ENCODE measurements around the gene C22orf23. TPM values are rescaled to one million over a fixed set of nuclear protein-coding genes. Genes with fewer than 3 reads are reported as not detected.

Gene C22orf23
- total RNA-seq, 1 donor from 2014 or later, result 0.79 TPM

GRCh38 chr22:37911697-37912096, 41.7 kb downstream of the C22orf23 start:
- peaks cover 43% of the 10 kb centered on the region for H3K4me1 Mint-ChIP-seq
- no peaks in the 10 kb centered on the region for H3K9me3 Mint-ChIP-seq
- TF ChIP-seq CTCF (conservative IDR thresholded peaks at IDR 0.05), result no peak
- H3K27ac Mint-ChIP-seq (ENCODE audit: unreplicated experiment), result no peak overlapping the region
- H3K4me3 Mint-ChIP-seq, result peak overlapping the region; percentile 59
- no peaks in the 10 kb centered on the region for H3K27me3 Mint-ChIP-seq (ENCODE audit: low read depth)
- DNase-seq (ENCODE audit: low read depth, low spot score), result no peak
- no peaks in the 10 kb centered on the region for H3K36me3 Mint-ChIP-seq (ENCODE audit: low read depth)

- no peak for TF ChIP-seq CTCF (conservative IDR thresholded peaks at IDR 0.05)
- Mint-ChIP-seq H3K4me1 (peaks cover 43% of the 10 kb centered on the region), H3K9me3 (no peaks in the 10 kb centered on the region), H3K27me3 (ENCODE audit: low read depth) (no peaks in the 10 kb centered on the region), H3K36me3 (ENCODE audit: low read depth) (no peaks in the 10 kb centered on the region), H3K27ac (ENCODE audit: unreplicated experiment) (no peak overlapping the region), H3K4me3 (peak overlapping the region; percentile 20)
- no peak for DNase-seq (ENCODE audit: low read depth, low spot score)
Observed at GRCh38 chr22:37910890-37911672, 42.3 kb downstream of the C22orf23 start.

- Mint-ChIP-seq H3K36me3 (ENCODE audit: low read depth) (no peaks in the 10 kb centered on the region), H3K27ac (ENCODE audit: unreplicated experiment) (no peak overlapping the region), H3K9me3 (no peaks in the 10 kb centered on the region), H3K27me3 (ENCODE audit: low read depth) (no peaks in the 10 kb centered on the region), H3K4me1 (peaks cover 52% of the 10 kb centered on the region), H3K4me3 (peak overlapping the region; percentile 31)
- no peak for DNase-seq (ENCODE audit: low read depth, low spot score)
- TF ChIP-seq CTCF (conservative IDR thresholded peaks at IDR 0.05), result no peak
Observed at GRCh38 chr22:37909766-37910165, 43.6 kb downstream of the C22orf23 start.

- peaks cover 54% of the 10 kb centered on the region for H3K4me1 Mint-ChIP-seq
Observed at GRCh38 chr22:37907036-37907954, 46.1 kb downstream of the C22orf23 start.

More at GRCh38 chr22:37907036-37907954, 46.1 kb downstream of the C22orf23 start:
- Mint-ChIP-seq H3K27ac (ENCODE audit: unreplicated experiment) (peak overlapping the region; percentile 87), H3K9me3 (no peaks in the 10 kb centered on the region), H3K4me3 (peak overlapping the region; percentile 88), H3K27me3 (ENCODE audit: low read depth) (no peaks in the 10 kb centered on the region), H3K36me3 (ENCODE audit: low read depth) (no peaks in the 10 kb centered on the region)
- DNase-seq (ENCODE audit: low read depth, low spot score), result no peak
- TF ChIP-seq CTCF (conservative IDR thresholded peaks at IDR 0.05), result no peak
